BE2C (cell line): ENCODE measurements around the gene C19orf85.

Source experiments
- DNase-seq: peaks from one replicate; pipeline ENCODE4 v3.0.0-alpha.2; 2020
- H3K27me3 ChIP-seq: fragments of 250-450 bp; sonication (Bioruptor Pico); 2 replicates; pipeline ENCODE4 v1.5.1; 2020; ENCODE audit warnings: mild to moderate bottlenecking
- H3K36me3 ChIP-seq: fragments of 250-450 bp; sonication (Bioruptor Pico); 2 replicates; pipeline ENCODE4 v1.5.1; 2020; ENCODE audit warnings: mild to moderate bottlenecking
- H3K4me1 ChIP-seq: fragments of 250-450 bp; sonication (Bioruptor Pico); 2 replicates; pipeline ENCODE4 v1.5.1; 2020
- H3K4me3 ChIP-seq: 2 replicates; pipeline ENCODE4 v1.5.1; 2011; ENCODE audit warnings: low read depth, low read length
- H3K9me3 ChIP-seq: fragments of 250-450 bp; sonication (Bioruptor Pico); 2 replicates; pipeline ENCODE4 v1.5.1; 2020
- TF ChIP-seq, protein P1 (sequence below): IDR thresholded peaks from 2 replicates; pipeline ENCODE4 v1.5.1; 2012; ENCODE audit warnings: mild to moderate bottlenecking, low read depth, low read length

Gene C19orf85

DNA sequence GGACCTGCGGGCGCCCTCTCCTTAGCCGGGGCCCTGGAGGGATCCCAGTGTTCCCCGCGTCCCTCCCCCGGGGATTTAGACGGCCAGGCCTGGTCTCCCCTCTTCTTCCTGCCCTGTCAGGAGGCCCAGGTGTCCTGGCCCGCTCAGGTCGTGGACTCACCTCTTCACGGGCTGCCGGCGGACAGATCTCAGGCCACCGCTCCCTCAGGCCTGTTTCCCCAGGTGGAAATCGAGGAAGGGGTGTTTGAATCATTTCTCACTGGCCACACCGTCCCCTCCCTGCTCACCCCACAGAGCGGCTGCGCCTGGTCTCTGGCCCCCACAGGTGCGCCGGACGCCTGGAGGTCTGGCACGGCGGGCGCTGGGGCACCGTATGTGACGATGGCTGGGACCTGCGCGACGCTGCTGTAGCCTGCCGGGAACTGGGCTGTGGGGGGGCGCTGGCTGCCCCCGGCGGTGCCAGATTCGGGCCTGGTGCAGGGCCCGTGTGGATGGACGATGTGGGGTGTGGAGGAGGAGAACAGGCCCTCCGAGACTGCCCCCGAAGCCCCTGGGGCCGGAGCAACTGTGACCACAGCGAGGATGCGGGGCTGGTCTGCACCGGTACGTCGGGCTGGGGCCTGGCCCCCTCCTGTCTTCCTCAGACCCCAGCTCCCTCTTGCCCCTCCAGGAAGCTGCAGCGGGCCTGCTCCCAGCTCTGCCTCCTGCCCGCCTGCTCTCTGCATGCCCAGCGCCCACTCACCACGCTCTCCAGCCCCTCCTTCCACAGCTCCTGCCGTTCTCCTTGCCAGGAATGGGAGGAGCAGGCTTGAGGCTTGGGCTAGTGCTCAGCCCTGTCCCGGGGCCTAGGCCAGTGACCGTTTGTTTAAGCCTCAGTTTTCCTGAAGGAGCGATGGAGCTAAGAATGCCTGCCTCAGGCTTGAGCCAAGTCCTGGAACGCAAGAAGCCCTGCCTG is 26.2 kb upstream of the C19orf85 start:
- TF ChIP-seq, protein P1, sequence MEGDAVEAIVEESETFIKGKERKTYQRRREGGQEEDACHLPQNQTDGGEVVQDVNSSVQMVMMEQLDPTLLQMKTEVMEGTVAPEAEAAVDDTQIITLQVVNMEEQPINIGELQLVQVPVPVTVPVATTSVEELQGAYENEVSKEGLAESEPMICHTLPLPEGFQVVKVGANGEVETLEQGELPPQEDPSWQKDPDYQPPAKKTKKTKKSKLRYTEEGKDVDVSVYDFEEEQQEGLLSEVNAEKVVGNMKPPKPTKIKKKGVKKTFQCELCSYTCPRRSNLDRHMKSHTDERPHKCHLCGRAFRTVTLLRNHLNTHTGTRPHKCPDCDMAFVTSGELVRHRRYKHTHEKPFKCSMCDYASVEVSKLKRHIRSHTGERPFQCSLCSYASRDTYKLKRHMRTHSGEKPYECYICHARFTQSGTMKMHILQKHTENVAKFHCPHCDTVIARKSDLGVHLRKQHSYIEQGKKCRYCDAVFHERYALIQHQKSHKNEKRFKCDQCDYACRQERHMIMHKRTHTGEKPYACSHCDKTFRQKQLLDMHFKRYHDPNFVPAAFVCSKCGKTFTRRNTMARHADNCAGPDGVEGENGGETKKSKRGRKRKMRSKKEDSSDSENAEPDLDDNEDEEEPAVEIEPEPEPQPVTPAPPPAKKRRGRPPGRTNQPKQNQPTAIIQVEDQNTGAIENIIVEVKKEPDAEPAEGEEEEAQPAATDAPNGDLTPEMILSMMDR, result no peak
- Histone ChIP-seq H3K27me3 (no peaks in the 10 kb centered on the region), H3K4me3 (no peak overlapping the region), H3K9me3 (no peaks in the 10 kb centered on the region), H3K36me3 (no peaks in the 10 kb centered on the region; the same call in 1 of the 2 replicates), H3K4me1 (peaks cover 17% of the 10 kb centered on the region)
- peak; percentile 16 for DNase-seq

DNA sequence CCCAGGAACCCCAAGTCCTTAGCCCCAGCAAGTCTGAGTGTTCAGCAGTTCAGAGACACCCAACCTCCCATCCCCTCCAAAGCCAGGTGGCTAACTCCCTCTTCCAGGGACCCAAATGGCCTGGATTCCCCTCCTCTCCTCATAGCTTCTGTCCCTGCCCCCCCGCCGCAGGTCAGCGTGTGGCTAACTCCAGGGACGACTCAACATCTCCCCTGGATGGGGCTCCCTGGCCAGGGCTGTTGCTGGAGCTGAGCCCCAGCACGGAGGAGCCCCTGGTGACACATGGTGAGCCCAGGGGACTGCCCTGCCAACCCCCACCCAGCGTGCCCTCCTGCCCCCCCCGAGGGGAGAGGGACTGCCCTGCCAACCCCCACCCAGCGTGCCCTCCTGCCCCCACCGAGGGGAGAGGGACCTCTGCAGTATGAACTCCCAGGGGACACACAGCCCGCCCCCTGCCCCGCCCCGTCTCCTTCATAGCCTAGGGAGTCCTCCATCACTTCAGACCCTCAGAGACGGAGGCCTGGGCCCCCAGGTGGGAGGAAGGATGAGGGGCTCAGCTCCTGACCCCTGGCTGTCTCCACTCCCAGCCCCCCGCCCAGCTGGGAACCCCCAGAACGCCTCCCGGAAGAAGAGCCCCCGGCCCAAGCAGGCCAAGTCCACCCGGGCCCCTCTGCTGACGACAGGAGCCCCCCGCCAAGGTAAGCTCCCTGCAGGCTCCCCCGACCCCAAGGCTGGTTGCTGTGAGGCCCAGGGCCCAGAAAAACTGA is 25.3 kb upstream of the C19orf85 start:
- Histone ChIP-seq H3K9me3 (no peaks in the 10 kb centered on the region), H3K27me3 (no peaks in the 10 kb centered on the region), H3K36me3 (no peaks in the 10 kb centered on the region; the same call in 1 of the 2 replicates), H3K4me3 (no peak overlapping the region), H3K4me1 (peaks cover 17% of the 10 kb centered on the region)
- TF ChIP-seq, protein P1, result no peak
- DNase-seq, result peak; percentile 17

DNA sequence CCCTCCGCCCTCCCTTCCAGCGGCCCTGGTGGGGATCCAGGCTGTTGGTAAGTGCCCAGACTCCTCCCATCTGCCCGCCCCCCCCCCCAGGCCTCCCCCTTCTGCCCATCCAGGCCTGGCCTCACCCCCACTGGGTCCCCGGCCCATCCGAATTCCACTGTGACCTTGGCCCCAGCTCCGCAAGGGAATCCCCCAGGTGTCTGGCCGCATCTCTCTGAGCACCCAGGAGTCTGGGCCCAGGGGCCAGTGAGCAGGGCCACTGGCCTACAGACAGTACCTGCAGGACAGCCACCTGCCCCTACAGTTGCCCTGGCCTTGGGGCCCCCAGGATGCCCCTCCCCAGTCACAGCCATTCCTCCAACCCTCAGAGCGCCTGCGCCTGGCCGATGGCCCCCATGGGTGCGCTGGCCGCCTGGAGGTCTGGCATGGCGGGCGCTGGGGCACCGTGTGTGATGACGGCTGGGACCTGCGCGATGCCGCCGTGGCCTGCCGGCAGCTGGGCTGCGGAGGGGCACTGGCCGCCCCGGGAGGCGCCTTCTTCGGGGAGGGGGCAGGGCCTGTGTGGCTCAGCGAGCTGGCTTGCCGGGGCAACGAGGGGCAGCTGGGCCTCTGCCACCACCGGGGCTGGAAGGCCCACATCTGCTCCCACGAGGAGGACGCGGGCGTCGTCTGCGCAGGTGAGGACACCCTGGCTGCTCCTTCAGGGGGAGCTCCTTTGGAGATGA is 24.6 kb upstream of the C19orf85 start:
- Histone ChIP-seq H3K4me3 (no peak overlapping the region), H3K4me1 (peaks cover 21% of the 10 kb centered on the region), H3K9me3 (no peaks in the 10 kb centered on the region), H3K27me3 (no peaks in the 10 kb centered on the region), H3K36me3 (no peaks in the 10 kb centered on the region; the same call in 1 of the 2 replicates)
- TF ChIP-seq, protein P1, result no peak
- peak; percentile 18 for DNase-seq

DNA sequence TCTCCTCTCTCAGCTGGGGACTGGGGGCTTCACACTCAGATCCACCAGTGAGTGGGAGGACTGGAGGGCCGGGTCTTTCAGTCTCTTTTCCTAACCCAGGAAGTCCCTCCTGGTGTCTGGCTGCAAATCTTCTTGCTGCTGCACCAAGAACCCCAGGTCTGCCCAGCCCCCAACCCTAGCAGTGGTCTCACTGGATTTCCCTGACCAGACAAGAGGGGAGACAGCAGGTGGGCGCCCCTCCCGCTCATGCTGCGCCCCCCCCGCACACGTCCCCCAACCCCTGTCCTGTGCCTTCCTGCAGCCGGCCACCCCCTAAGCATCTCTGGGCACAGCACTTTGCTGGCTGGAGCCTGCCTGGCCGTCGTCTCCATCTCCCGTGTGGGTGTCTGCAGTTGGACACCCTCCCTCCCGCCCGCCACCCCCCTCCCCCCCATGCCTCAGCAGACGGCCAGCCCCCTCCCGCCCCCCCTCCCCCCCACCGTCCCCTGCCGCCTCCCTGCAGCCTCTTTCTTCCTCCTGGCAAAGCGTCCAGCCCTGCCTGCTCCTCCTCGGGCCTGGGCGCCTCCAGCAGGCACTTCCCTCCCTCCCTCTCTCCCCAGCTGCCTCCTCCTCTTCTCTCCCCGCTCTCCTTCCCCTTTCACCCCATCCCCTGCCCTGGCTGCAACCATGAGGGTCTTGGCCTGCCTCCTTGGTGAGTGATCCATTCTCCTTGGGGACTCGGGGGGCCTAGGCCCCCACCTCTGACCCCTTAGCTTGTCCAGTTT is 23.6 kb upstream of the C19orf85 start, which contains the start of gene SSC5D:
TSS of gene SSC5D (plus strand) at position 513 of the 764 bp plus-strand sequence. CDS start at position 667, 154 bp downstream.
- peak; percentile 41 for DNase-seq
- Histone ChIP-seq H3K4me3 (peak within 1 kb of the TSS; percentile 68), H3K4me1 (peaks cover 22% of the 10 kb centered on the region), H3K36me3 (no peaks in the 10 kb centered on the region; the same call in 1 of the 2 replicates), H3K9me3 (no peaks in the 10 kb centered on the region), H3K27me3 (no peaks in the 10 kb centered on the region)
- TF ChIP-seq, protein P1, result no peak
